8988T (cell line): ENCODE results near the gene CCNB1.
A peak's percentile ranks its signal among the peaks of the same experiment; 100 is the strongest.
"Not testable (repeated sequence)": the region's sequence is repeated elsewhere in the genome, so short reads cannot be mapped to it uniquely, and the experiment has no call there.

Source experiments
- DNase-seq: peaks from one replicate; pipeline ENCODE4 v3.0.0; 2011

Gene CCNB1

GRCh38 chr5:69187342-69187741 lies 20.4 kb downstream of the CCNB1 start:
- DNase-seq: no peak

DNA sequence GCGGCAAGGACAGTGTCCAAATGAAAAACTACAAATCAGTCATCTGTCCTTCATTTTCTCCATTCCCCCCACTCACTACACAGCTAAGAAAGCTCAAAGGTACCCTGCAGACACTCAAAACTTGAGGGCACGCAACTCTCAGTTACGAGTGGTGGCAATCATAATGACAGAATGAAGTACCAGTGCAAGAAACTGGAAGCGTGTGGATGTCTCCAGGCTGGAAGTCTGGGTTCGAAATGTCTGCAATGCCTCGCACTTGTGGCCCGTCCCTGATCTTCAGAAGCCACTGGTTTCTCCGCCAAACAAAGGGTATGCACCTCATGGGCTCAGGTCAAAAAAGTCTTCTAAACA lies 21.8 kb downstream of the CCNB1 start:
- DNase-seq: no peak

DNA sequence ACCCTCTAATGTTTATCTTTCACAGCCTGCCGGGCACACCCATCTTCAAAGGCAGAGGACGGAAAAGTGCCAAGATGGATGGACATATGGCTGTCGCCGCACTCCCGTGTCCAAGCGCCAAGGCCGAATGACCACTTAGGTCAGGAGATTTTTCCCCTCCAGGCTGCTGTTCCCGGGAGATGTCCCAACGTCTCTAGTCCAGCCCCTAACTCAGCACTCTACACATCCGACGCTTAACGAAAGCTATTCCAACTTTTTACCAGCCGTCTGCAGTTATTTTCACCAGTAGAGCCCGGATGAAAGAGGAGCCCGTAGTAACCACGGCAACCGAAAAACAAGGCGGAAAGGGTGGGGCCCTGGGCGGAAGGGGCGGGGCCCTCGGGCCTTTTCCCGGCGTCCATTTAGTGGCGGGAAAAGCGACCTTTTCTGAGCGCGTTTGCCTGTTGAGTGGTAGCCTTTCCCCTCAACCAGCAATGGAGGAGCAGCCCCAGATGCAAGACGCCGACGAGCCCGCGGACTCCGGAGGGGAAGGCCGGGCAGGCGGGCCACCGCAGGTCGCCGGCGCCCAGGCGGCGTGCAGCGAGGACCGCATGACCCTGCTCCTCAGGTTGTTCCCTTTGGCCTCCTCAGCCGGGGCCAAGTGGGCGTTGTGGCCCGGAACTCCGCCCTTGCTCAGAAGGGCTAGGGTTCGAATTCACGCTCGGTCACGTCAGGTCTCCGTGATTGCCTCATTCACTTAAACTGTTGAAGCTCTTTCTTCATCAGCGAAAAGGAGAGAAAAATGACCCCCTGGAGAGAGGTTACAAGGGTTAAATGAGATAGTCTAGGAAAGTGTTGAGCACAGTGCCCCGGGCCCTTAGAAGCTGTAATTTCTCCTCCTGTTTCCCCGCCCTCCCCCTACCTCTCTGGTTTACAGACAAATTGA lies 22.5 kb downstream of the CCNB1 start, which contains the start of gene CENPH:
CENPH (plus strand) TSS at position 422 of the 925 bp plus-strand sequence; CDS start at position 474, 52 bp downstream.
- peak; percentile 61 for DNase-seq

DNA sequence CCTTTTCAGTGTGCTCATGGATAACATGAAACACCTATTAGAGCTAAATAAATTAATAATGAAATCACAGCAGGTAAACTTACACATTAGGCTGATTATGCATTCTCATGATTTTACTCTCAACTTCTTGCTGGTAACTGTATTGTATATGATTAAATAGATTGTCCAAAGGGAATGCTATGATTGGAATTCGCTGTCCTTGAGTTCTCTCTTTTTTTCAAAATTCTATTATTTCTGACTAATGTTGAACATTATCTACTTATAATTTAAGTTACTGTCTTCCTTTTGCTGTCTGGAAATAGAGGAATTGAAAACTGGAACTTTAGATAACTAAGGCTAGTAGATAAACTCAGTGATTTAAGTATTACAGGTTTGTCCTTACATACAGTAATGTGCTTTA lies 35.5 kb downstream of the CCNB1 start:
- no peak for DNase-seq

DNA sequence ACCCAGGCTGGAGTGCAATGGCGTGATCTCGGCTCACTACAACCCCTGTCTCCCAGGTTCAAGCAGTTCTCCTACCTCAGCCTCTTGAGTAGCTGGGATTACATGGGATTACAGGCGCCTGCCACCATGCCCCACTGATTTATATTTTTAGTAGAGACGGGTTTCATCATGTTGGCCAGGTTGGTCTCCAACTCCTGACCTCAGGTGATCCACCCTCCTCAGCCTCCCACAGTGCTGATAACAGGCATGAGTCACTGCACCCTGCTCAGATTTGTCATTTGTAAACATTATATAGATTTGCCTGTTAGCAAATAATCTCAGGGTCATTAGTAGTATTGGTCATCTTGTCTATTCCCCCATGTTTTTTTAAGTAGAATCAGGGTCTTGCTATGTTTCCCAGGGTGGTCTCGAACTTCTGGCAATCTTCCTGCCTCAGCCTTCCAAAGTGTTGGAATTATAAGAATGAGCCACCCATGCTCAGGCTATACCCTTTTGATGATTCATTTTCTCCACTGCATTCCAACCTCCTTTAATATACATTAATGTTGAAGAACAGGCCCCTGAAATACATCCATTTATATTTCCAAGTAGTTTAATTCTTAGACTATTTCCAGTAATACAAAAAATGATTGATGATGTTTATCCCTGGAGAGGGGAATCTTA lies 39.7 kb downstream of the CCNB1 start:
- DNase-seq: no peak

DNA sequence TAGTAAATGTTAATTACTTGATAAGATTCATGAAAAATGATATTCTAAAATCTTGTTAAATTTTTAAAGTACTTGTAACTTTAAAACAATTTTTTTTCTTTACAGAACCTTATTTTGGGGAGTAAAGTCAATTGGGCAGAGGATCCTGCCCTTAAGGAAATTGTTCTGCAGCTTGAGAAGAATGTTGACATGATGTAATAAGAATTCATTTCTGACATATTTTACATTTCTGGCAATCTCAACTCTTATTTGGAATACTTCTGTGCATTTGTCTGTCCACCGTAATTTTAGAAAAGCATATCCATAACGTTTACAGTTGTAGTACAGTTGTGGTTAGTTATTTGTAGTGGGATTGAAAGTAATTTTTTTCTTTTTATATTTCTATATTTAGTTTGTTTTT lies 42.7 kb downstream of the CCNB1 start:
- DNase-seq: no peak

DNA sequence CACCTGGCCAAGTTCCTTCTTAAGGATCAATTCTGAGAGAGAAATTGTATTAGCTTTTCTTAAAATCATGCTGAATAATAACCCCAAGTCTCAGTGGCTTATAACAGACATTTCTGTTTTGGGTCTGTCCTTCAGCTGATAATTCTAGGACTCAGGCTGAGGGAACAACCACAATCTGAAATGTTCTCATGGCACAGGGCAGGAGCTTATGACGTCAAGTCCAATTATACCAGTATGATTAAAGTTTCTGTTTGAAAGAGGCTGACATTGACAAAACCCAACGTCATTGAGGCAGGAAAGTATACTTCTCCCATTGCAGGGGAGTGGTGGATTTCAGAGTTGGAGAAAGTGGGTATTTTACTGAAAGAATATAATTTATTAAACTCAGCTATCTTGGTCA lies 44.2 kb downstream of the CCNB1 start:
- no peak for DNase-seq

DNA sequence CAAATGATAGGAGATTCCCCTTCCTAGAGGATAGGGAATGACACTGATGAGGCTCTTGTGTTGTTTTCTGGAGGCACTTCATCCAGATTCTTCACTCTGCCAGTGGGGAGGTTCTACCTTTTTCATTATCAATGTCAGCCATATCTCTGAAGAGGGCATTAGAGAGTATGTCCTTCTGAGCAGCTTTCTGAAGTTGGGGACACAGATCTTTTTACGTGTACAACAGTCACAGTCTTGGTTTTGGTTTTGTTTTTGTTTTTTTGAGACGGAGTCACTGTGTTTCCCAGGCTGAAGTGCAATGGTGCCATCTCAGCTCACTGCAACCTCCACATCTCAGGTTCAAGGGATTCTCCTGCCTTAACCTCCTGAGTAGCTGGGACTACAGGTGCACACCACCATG lies 45.1 kb downstream of the CCNB1 start:
- DNase-seq: no peak

DNA sequence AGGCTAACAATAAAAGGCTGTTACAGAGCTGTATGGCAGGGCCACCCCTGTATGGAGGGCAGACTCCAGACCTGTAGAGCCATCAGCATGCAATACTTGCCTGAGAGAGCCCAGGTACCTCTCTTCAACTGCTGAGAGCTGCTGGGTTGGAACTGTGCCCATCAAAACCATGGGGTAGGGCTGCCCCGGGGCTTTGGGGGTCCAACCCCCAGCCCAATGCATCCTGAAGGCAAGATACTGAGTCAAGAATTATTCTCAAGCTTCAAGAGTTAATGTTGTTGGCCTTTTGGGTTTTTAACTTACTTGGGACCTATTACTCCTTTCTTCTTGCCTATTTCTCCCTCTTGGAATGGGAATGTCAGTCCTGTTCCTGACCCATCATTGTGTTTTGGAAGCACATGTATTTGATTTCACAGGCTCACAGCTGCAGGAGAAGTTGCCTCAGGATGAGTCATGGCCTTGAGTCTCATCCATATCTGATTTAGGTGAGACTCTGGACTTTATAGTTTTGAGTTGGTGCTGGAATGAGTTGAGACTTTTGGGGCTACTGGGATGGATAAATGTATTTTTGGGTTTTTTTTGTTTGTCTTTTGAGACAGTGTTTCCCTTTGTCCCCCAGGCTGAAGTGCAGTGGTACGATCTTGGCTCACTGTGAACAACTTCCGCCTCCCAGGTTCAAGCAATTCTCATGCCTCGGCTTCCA lies 46.7 kb downstream of the CCNB1 start:
- no peak for DNase-seq

DNA sequence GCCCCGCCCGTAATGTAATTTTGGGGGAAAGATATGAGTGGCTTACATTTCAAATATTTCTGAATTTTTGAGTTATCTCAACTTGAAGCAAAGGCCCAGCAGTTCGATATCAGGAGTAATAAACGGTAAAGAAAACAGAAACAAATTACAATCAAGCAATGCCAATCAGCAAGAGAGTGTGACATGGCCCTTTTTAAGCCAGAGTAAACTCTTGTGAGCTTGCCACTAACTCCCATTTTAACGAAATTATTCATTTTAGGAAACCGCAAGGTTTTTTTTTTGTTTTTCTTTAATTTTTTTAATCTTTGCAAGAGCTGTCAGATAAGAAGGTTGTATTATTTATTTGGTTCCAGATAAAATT lies 50.2 kb downstream of the CCNB1 start:
- DNase-seq: no peak

DNA sequence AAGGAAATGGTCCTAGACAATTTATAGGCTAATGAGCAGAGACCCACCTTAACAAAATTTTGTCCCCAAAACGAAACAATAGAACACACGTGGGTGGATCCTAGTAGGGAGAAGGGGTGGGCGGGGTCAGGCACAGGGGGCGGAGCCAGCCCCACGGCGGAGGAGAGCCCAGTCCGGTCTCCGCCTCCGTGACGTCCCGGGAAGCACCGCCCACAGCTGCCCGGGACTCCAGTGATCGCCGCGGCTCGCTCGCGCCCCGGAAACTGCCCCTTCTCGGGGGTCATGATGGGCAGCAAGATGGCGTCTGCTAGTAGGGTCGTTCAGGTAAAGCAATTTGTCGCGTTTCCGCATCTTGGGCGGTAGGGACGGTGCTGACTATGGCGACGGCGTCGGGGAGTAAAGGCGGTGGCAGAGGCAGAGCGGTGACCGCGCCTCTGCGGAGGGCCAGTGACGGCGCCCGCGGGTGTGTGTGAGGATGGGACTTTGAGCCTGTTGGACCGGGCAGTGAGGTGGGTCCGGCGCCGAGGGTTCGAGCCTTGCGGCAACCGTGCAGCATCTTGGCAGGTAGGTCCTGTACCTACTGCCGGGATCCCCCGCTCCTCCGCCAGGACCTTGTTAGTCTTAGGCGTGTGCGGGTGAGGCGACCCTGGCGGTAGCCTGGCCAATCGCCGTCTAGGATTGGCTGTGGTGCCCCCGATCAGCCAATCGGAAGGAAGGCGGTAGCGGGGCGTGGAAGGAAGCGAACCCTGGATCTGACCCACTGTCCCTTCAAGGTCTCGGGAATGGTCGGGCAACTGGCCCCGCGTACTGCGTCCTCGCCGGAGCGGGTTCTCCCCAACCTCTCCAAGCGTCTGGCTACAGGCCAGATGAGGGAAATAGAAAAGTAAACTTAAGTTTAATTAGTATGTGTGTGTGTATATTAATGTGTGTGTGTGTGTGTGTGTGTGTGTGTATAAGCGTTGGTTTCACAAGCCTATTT lies 50.9 kb downstream of the CCNB1 start:
- peak; percentile 78 for DNase-seq

- no peak for DNase-seq
Measured at GRCh38 chr5:69219939-69220338, 53.0 kb downstream of the CCNB1 start.

GRCh38 chr5:69220371-69220770 lies 53.4 kb downstream of the CCNB1 start:
- DNase-seq: not testable (repeated sequence)

DNA sequence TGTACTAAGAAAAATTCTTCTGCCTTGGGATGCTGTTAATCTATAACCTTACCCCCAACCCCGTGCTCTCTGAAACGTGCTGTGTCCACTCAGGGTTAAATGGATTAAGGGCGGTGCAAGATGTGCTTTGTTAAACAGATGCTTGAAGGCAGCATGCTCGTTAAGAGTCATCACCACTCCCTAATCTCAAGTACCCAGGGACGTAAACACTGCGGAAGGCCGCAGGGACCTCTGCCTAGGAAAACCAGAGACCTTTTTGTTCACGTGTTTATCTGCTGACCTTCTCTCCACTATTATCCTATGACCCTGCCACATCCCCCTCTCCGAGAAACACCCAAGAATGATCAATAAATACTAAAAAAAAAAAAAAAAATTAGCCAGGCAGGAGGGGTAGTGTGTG lies 53.9 kb downstream of the CCNB1 start:
- DNase-seq: not testable (repeated sequence)

DNA sequence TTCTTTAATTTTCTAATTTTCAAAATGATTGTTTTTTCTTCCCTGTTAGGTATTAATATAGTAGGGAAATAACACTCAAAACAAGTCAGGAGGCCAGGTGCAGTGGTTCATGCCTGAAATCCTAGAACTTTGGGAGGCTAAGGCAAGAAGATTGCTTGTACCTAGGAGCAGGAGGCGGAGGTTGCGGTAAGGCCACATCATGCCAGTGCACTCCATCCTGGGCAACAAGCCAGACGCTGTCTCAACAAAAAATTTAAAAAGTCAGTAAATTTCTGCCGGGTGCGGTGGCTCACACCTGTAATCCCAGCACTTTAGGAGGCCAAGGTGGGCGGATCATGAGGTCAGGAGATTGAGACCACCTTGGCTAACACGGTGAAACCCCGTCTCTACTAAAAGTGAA lies 57.6 kb downstream of the CCNB1 start:
- DNase-seq: no peak

- no peak for DNase-seq
Measured at GRCh38 chr5:69225860-69226259, 58.9 kb downstream of the CCNB1 start.
